ENCODE data around the gene CACNA2D3.

CACNA2D3 gene

DNA sequence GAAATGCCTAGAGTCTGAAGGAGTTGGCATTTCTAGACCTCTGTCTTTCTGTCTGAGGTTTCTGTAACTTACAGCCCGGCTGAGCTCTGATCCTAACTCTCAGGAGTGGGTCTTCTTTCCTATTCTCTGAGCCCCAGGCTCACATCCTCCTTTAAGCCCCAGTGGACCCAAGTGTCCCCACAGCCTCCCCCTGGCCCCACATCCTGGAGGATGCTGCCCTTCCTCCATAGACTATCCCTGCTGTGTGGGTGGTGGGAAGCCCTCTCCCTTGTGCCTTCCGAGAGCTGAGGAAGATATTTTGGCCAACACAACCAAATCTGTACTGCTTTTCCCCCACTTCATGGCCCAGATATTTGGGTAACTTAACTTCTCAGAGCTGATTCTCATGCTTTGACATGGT, 654.2 kb downstream of the CACNA2D3 start:
- DNase-seq = no peak

DNA sequence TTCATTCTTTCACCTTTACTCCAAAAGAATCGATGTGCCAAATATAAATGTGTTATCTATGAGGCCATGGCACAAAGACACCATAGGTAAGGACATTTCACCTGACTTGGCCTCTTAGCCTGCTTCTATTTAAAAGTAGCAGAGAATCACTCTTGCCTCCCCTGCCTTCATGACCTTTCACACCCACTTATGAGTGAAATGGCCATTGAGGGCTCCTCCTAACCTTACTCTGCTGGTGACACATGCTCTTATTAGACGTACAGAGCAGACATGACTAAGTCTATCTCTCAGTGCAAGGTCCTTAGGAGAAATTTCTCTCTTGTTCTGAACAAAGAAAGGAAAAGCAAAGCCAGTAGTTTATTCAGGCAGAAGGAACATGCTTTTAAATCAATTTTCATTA, 654.8 kb downstream of the CACNA2D3 start:
- no peak for DNase-seq

DNA sequence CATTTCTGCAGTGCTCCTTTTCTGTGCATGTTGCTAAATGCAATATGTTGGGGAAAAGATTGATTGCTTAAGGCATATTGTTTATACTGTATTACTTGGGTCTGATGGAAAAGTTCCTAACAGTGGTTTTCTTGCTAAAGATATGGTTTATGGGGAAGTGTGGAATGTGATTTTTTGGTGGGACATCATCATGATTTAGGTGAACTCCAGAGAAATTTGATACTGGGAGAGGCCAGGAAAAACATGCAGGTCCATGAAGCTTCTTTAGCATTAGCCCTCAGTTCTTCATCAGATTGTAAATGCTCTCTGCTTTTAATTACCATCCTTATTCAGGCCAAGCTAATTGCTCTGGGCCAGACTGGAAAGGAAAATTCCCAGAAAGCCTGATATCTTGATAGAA, 658.0 kb downstream of the CACNA2D3 start:
- no peak for DNase-seq

DNA sequence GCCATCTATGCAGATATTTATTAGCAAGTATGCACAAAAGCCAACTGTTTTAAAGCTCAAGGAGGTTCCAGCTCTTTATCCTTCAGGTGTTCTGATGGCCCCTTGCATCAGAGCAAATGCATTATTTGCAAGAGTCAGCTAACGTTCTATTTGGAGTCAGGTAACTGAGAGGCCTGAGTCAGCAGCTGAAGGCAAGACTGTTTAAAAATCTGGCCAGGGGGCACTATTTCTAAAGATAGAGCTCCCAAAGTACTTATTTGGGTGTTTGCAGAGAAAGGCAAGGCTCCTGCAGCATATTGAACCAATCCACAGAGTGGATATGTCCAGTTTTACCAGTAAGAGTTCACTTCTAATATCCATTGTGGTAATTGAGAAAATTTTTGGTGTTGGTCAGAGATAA, 659.4 kb downstream of the CACNA2D3 start:
- DNase-seq = no peak

DNA sequence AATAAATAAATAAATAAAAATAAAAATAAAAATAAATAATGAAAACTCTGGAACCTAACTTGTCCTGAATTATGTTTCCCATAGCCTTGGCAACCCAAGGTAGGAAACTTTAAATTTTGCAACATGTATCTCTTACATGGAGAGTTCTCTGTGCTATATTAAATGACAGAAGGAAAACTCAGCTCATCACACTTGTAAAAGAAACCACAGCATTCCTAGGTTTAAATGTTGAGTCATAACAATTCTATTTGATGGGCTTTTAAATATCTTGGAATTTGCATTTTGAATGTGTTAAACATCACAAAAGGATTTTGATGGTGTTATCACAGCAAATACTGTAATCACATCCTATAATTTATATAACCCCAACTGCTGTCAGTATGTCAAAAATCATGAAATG, 661.3 kb downstream of the CACNA2D3 start:
- no peak for DNase-seq

DNA sequence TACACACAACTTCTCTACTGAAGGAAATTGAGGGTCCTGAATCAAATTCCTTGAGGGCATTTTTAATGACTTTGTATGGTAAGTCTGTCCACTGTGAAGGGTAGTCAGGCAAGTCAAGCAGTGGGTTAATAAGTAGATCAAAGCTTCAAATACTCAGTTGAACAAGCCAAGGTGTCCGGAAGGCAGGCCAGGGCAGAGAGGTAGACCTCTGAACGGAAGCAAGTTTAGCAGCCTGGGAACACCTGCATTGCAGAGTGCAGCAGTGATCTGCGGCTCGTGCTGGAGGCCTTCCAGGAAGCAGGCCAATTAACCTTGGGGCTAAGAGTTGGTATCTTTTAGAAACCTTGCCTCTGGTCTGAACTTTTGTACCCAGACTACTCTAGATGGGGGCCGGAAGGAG, 661.7 kb downstream of the CACNA2D3 start:
- no peak for DNase-seq

DNA sequence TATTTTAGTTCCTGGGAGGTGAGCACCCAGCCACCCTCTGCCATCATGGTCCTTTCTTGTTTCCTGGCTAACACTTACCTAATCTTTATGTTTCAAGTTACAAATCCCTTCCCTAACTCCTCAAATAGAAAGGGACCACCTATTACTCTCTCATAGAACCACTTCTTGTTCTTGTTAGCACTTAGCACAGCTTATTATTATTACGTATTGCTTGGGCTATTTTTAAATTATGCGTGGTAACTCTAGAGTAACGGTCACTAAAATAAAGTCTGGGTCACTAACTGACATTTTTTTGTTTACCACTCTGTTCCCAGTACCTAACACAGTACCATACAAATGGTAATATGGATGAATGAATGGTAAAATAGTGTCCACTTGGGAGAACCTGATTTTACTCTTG, 663.6 kb downstream of the CACNA2D3 start:
- DNase-seq = no peak

DNA sequence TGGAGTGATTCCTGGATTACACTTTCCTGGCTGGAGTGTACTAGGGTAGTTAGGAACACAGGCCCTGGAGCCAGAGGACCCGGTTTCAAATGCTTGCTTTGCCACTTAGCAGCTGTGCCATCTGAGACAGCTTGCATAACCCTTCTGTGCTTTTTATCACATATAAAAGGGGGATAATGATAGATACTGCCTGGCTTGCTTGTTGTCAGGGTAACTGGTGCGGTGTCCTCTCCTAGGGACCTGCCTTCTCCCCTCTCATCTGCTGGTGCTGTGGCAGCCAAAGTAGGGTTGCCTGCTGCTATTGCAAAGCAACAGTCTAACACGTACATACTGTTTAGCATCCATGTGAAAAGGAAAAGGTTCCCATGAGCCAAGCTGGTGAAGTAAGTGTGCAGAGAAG, 667.7 kb downstream of the CACNA2D3 start:
- no peak for DNase-seq

DNA sequence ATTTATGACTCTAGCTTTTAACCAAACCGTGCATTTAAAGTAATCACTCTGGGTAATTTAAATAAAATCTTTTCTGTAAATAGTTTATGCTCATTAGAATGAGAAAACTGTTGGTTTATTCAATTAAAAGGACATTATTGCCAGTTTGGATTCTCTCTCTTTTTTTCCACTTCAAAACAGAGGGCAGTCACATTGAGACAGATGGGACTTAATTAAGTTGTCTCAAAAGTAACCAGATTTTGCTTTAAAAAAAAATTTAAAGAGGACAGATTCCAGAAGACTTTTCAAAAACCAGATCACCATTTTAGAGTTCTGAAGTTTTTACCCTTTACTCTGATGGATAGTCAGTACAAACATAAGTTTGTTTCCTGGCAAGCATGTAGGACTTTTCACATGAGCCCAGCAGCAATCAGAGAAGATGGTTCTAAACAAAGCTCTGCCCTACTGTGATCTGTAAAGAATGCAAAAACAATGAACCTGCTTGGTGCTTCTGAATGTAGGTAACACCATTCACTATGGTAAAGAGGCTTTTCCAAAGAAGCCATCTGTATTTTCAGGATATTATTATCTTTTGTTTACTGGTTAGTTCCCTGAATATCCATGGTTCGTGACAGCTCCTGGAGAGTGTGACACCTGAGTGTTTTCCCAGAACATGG, 669.3 kb downstream of the CACNA2D3 start:
- DNase-seq = no peak

DNA sequence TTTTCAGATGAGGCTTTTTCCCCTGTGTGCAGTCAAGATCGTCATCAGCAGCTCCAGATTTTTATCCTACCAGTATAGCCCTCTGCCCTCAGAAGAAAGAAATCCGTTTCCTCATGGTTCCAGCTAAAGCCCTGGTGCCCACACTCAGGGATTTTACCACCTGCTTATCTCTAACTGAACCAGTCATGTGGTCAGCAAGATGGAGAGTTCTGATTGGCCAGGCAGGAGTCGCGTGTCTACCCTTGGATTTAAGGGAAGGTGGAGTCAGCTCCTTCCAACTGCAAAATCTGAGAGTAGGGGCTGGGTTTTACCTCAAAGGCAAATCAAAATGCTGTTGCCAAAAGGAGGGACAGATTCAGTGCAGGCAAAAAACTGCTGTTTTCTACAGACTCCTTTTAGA, 670.2 kb downstream of the CACNA2D3 start:
- no peak for DNase-seq

DNA sequence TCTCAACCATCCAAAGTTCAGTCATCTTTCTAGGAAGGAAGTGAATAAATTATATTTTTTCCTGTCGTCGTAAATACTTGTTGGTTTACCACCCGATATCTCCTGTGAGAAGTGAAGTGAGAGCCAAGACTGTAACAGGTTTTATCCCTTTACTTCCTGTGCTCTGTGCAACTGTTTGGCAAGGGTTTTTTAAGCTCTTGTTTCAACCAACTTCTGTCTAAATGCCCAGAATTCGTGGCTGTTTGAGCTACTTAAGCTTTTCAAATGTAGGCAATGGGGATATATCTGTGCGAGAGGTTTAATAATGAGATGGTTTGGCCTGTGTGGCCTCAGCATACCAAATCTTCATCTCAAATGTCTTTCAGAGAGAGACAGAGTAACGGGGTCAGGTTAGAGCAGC, 670.8 kb downstream of the CACNA2D3 start:
- no peak for DNase-seq

DNA sequence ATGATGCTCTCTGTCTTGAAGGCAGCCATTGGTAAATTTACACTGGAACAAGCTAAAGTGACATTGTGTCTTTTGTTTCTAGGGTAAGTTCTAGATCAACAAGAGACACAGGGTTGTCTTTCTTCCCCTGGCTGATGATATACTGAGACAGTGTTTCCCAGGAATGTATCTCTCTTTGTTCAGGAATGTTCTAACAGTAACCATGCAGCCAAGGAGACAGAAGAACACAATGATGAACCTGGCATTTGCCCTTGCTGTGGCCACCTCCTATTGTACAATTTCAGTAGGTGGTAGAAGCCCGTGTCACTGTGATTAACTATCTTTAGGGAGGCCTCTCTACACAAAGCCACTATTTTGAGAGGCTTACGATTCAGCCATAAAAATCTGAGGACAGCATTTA, 674.8 kb downstream of the CACNA2D3 start:
- DNase-seq = no peak

DNA sequence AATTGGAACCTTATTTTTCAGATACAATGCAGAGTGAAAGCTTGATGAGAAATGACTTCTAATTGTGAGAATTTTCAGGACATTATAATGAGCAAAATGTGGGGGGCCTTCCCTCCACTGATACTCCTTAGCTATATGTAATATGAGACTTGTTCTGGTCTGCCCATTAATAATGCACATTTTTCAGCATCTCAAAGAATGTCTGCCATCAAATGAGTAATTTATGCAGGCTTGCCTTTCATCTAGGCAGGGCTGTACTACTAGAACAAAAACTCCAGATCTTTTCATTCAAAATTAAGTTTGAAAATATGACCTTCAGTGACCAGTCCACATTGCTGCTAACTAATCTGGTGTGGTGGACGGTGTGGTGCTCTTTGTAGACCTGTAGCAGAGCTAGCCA, 678.1 kb downstream of the CACNA2D3 start:
- DNase-seq = no peak

DNA sequence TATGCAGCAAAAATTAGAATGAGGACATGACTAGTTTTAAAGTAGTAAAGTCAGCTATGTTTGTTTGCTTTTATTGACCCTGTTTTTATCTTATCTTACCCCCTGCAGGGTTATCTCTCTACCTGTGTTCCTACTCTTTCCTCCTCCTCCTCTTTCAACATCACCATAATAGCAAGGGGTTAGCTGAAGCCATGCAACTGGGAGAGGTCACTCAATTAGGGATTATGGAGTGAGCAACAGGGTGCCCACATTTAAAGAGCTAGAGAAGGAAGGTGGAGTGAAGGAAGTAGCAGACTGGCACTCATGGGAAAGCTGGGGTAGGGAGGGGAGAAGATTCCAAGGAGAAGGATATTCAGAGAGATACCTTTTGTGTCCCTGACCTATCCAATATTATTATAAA, 679.6 kb downstream of the CACNA2D3 start:
- DNase-seq = no peak

DNA sequence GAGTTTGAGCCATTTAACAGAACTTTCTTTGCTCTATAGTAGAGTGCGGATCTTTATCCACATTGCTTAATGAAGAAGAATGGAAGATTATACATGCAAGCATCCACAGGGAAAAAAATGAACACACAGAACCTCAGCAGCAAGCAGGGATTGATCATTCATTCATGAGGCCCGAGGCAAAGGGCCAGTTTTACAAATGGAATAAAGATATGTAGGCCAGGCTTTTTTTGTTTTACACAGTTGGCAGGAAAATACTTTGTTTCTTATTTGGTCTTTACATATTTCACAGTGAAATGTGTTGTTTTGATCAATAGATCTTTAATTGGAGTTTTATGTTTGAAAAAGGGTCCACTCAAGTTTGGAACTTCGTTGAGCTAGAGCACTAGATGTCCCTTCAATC, 688.0 kb downstream of the CACNA2D3 start:
- no peak for DNase-seq

DNA sequence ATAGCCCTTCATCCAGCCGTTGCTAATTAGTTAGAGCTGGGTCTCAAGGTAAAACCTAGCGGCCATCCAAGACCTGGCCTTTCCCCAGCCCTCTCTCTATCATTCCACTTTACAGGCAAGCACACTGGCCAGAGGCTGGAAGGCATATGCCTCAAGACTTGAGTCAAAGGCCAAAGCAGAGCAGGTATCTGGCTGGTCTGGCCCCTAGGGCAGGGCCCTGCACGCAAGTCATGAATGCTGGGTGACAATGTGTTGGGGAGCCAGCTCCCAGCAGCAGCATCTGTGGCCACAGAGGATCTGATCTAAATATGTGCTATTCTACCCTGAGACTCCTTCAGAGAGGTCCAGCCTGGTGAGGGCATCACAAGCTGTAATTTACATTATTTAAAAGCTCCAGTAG, 691.9 kb downstream of the CACNA2D3 start:
- DNase-seq = no peak

DNA sequence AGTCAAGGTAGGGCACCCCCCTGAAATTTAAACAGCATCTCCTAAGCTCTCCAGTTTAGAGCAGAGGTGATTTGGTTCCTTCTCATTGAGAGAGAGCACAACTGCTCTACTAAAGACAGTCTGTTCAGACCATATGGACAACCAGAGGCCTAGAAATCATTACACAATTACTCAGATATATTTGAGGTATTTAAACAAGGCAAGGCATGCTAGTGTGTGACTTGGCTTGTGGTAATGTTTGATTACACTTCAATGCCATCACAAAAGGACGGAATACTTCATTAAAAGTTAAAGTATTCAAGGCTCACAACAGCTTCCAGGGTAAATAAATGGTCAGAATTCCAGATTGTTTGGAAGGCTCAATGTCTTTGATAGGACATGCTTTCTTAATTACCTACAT, 695.3 kb downstream of the CACNA2D3 start:
- DNase-seq = no peak

DNA sequence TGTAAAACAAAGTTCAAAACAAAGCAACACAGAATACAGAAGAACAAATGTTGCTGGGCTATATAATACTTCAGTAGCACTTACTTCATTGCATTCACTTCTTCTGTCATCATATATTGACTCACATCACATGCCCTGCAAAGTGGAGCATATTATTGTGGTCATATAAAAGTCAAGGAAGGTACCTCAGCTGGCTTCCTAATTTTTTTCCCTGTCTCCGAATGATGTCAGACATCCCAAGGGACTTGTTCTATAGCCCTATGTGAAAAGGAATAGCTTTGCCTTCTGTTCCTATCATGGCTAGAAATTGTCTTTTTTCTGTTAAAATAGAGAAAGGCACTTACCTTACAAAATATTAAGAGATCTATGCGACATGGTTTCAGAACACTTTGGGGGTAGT, 696.1 kb downstream of the CACNA2D3 start:
- DNase-seq = no peak

DNA sequence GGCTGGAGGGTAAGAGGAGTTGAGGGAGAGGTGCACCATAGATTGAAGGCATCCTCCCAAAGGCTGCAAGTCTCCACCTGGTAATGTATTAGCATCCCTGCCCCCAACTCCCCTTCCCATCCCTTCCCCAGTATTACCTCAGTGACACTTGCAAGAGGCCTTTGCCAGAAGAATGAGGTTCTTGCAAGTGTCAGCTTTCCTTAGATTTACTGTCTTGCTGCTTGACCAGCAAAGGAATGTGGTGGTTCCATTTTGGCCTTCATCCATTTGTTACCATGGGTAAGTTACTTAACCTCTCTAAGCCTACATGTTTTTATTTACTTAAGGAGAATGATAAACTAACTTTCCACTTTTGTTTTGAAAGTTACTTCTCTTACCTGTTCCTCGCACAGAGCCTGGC, 696.6 kb downstream of the CACNA2D3 start:
- no peak for DNase-seq

DNA sequence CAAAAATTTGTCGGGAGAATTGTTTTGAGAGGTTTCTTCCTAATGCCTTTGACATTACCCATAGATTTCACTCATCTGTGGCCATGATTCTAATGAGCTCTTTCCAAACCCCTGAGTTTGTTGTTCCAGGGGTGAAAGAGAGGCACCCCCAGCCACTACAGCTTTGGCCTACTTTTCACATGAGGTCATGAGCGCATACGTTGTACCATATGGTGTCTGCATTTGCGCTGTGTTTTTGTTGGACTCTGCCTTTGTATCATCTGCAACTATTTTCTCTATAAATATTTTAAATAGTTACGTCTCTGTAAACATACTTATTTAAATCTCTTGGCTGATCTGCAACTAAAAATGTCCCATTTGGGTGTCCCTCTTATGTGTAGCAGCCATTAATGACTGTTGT, 697.6 kb downstream of the CACNA2D3 start:
- DNase-seq = no peak

DNA sequence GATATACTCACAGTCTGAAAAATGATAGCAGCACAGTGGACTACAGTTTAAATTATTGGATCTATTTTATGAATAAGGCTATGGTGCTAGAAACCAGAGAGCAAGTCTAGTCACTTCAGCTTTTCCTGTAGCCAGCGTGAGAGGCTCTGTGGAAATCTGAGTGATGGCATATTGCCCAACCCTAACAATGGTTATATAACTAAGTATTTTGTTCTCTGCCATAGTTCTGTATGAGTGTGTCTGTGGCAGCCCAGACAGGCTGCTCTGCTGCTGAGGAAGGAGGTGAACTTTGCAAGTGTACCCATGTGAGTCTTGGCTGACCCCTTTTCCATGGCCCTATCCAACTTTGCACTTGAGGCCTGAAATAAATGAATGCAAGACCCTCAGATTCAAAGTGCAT, 699.9 kb downstream of the CACNA2D3 start:
- DNase-seq = no peak

DNA sequence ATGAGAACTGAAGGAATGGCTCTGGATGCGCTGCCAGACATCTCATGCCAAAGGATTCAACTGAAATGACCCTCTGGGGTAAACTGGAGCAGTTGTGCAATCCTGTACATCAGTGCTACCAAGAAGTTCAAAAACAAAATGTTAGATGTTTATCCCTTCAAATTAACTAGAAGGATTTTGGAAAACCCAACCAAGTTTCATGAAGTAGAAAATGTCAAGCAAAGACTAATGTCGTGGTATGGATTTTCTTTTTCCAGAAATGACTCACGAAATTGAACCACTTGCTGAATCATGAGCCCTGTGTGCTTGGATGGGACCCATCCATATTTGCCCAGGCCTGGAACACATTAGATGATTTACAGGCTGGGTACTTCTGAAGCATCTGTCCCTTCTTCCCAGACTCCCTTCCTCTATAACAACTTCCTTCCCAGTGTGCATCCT, 703.9 kb downstream of the CACNA2D3 start:
- DNase-seq = no peak

DNA sequence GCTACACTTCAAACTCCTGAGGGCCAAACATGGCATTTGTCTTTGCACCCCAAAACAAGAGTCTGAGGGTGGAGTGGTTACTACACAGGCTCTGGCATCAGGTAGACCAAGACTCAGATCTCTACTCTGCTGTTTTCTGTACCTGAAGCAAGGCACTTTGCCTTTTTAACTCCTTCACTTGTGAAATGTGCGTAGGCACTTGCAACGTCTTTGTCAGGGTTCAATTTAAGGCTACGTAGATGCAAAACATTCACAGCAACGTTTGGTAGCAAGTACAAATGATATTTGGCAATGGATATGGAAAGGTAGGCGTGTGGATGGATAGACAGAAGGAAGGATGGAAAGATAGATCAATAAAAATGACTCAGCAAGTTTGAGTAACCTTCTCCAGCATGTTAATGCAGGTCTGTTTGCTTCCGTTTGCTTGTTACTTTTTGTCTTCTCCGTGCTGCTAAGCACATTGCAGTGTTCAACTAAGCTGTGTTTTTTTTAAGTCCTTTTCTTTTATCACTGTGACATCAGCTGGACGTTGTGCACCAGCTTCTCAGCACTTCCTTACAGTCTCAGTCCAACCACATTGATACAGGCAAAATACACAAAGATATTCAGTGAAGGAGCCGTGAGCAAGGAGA, 704.8 kb downstream of the CACNA2D3 start:
- DNase-seq = no peak

DNA sequence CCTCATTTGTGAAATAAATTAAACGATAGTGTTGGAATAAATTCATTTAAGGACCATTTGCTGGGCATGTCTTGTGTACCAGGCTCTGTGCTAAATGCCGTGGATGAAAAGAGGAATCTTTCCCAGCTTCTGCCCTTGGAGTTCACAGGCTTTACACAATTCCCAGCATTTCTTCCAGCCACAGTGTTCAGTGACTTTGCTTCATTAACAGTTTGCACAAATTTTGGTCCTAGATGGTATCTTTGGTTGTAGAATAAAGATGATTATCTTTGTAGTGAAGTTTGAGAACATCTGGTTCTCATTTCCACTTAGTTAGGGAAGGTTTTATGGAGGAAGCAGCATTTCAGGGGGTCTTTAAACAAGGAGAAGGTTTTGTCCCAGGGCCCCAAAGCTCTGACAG, 705.4 kb downstream of the CACNA2D3 start:
- no peak for DNase-seq

DNA sequence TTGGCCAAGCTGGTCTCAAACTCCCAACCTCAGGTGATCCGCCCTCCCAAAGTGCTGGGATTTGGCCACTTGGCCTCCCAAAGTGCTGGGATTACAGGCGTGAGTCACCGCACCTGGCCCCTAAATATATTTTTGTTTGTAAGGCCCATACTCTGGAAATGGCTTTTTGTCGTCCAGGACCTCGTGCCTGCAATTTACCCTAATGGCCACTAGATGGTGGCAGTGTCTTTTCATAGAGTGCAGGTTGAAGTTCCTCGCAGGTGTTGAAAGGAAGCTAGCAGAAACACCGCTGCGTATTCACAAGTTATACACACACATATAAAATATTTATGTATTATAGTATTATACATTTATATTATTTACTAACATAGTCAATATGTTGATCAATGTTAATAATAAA, 708.3 kb downstream of the CACNA2D3 start:
- no peak for DNase-seq

Data from activated naive CD4-positive, alpha-beta T cell treated with anti-CD3 and anti-CD28 coated beads, Interleukin-2, amount 50 U/mL, for 16 hours (primary cell).